ENCODE results near the gene SH3D19. TPM values are rescaled to one million over a fixed set of nuclear protein-coding genes. Genes with fewer than 3 reads are reported as not detected.

SH3D19 gene
- total RNA-seq, 1 experiment from 2014 or later, result 29.7 TPM

- Mint-ChIP-seq H3K9me3 (no peaks in the 10 kb centered on the region; a peak in 1 of 5 replicates), H3K27ac (no peak overlapping the region), H3K4me1 (peaks cover 2% of the 10 kb centered on the region in 2 experiments; a peak in 2 of 4 replicates), H3K4me3 (no peak overlapping the region), H3K36me3 (ENCODE audit: insufficient read depth in 1 of 3, low read depth in 3 of 3) (peaks cover 4 to 11% (median 7%) of the 10 kb centered on the region in 3 experiments; a peak in 6 of 7 replicates), H3K27me3 (ENCODE audit: low read depth) (no peaks in the 10 kb centered on the region)
- TF ChIP-seq CTCF (conservative IDR thresholded peaks at IDR 0.05), result no peak
- H3K4ac ChIP-seq (ENCODE audit: low read depth, low read length), result no peak overlapping the region
- no peak overlapping the region for H2BK5ac ChIP-seq (ENCODE audit: insufficient read length, low read length)
- no peak overlapping the region for H3K23ac ChIP-seq (ENCODE audit: insufficient read length, low read depth, low read length)
- no peak overlapping the region for H4K8ac ChIP-seq (replicated peaks; ENCODE audit: insufficient read length, low read depth, low read length)
- H4K91ac ChIP-seq (ENCODE audit: insufficient read length, low read depth, low read length), result no peak overlapping the region
- no peak overlapping the region for H3K9ac ChIP-seq (ENCODE audit: extremely low read depth, insufficient read length, low read length)
- H3K18ac ChIP-seq (ENCODE audit: insufficient read length, low read depth, low read length), result no peak overlapping the region
- H3K4me2 ChIP-seq (ENCODE audit: insufficient read depth, insufficient read length, low read length), result no peak overlapping the region
- H3K79me2 ChIP-seq (ENCODE audit: insufficient read depth, low read length), result no peaks in the 10 kb centered on the region
- H2AK5ac ChIP-seq (ENCODE audit: insufficient read length, low read length), result no peak overlapping the region
- H4K20me1 ChIP-seq (ENCODE audit: control insufficient read depth, insufficient read depth, insufficient read length), result no peaks in the 10 kb centered on the region
- no peak overlapping the region for H3T11ph ChIP-seq (ENCODE audit: low read length)
- no peak overlapping the region for H2BK20ac ChIP-seq (ENCODE audit: low read depth, low read length, poor library complexity, severe bottlenecking)
- no peaks in the 10 kb centered on the region for H3K23me2 ChIP-seq (ENCODE audit: insufficient read length, low read depth, low read length, poor library complexity, severe bottlenecking)
- H2AFZ ChIP-seq (ENCODE audit: low read length), result no peak overlapping the region
- no peak overlapping the region for H2BK15ac ChIP-seq (ENCODE audit: low read depth, low read length)
- no peak for DNase-seq
- no peak overlapping the region for H3K56ac ChIP-seq (ENCODE audit: insufficient read length, low read depth, low read length)
- no peaks in the 10 kb centered on the region for H3K79me1 ChIP-seq (ENCODE audit: insufficient read depth, low read depth, low read length, poor library complexity, severe bottlenecking)
- H4K5ac ChIP-seq (ENCODE audit: insufficient read length, low read depth, low read length), result no peak overlapping the region
- no peaks in the 10 kb centered on the region for H3K9me3 ChIP-seq (ENCODE audit: control insufficient read depth, low read depth, low read length)
- no CpG with 5 or more reads among the region's 6 CpGs for WGBS (ENCODE audit: extremely low coverage, insufficient read length, low lambda C conversion rate)
- no peak overlapping the region for H2BK120ac ChIP-seq (ENCODE audit: low read depth, low read length, poor library complexity, severe bottlenecking)
- no peaks in the 10 kb centered on the region for H3K27me3 ChIP-seq (ENCODE audit: insufficient read depth, low read length)
- H3K27ac ChIP-seq (ENCODE audit: insufficient read length, low read depth, low read length), result no peak overlapping the region
- H3K14ac ChIP-seq (ENCODE audit: insufficient read depth, low read length), result no peak overlapping the region
- H2BK12ac ChIP-seq (ENCODE audit: insufficient read length, low read depth, low read length), result no peak overlapping the region
- H3K4me1 ChIP-seq (ENCODE audit: insufficient read depth, low read length), result no peaks in the 10 kb centered on the region
These were observed 97.0 kb downstream of the SH3D19 start for GRCh38 chr4:151228189-151229119.

Data from H9 (cell line).